Posterior vena cava (tissue), 2 donors: ENCODE data around the gene RAB27B. TPM values are rescaled to one million over a fixed set of nuclear protein-coding genes. Genes with fewer than 3 reads are reported as not detected.

Experiments used
- DNase-seq: peaks from one replicate; pipeline ENCODE4 v3.0.0-alpha.2; 2020; ENCODE audit warnings: low spot score
- intact Hi-C, 2 donors: fragments of 100-400 bp; cut with DNase I; formaldehyde crosslinking; loops; one replicate each; pipeline versions ENCODE4 v1.14.1 to v1.14.2; 2022 to 2023
- total RNA-seq, 2 donors: library from RNA; stranded (reverse); fragmentation: NEBNext Ultra II Directional; extraction: Animal tissue kit (Norgen Biotek cat#: 25700); gene quantifications; one replicate each; pipeline ENCODE4 v1.2.1, GENCODE V29; 2021
- donor health status: DM: yes; HTN: yes; CAD: no.
- donor health status: DM: yes; HTN: yes; CAD: no.

RAB27B gene
- total RNA-seq, 2 donors from 2014 or later: 0.33 to 1.2 TPM

- no peak for DNase-seq
- intact Hi-C loops: loop anchor here in 1 of 2 donors (5.0 kb wide), 1 partner anchor 1300 kb away; no protein-coding TSS in a partner anchor
Observed at GRCh38 chr18:54942144-54942543, 113.9 kb downstream of the RAB27B start.

GRCh38 chr18:54942569-54942968 is 114.3 kb downstream of the RAB27B start:
- DNase-seq: no peak
- intact Hi-C loops: loop anchor here in 1 of 2 donors (5.0 kb wide), 1 partner anchor 1300 kb away; no protein-coding TSS in a partner anchor

Other genes with a start within 250 kb of the RAB27B start
- gene DYNAP, start 237.2 kb upstream of the RAB27B start, total RNA-seq: not detected
- 1 to 10 TPM; 2.5 to 4.7 TPM for gene CCDC68, start 131.0 kb downstream of the RAB27B start, total RNA-seq